Sigmoid colon (tissue), 7 donors: ENCODE measurements around the gene SH3GL2. TPM values are rescaled to one million over a fixed set of nuclear protein-coding genes. Genes with fewer than 3 reads are reported as not detected.

ENCODE experiments used
- DNase-seq: peaks from one replicate; pipeline ENCODE4 v3.0.0-alpha.2; 2019
- H3K27ac ChIP-seq, 4 donors: fragments of 200-600 bp; sonication (generic); one replicate each; pipeline ENCODE4 v1.5.1; 2016 to 2019; ENCODE audit warnings: mild to moderate bottlenecking in 1 of 4
- H3K27me3 ChIP-seq, 3 donors: fragments of 200-600 bp; sonication (generic); one replicate each; pipeline ENCODE4 v1.5.1; 2019; ENCODE audit warnings: mild to moderate bottlenecking in 1 of 3
- H3K36me3 ChIP-seq, 4 donors: fragments of 200-600 bp; sonication (generic); one replicate each; pipeline ENCODE4 v1.5.1; 2016 to 2019
- H3K4me1 ChIP-seq, 4 donors: fragments of 200-600 bp; sonication (generic); one replicate each; pipeline ENCODE4 v1.5.1; 2017 to 2019
- H3K4me3 ChIP-seq, 4 donors: fragments of 200-600 bp; sonication (generic); one replicate each; pipeline ENCODE4 v1.5.1; 2017 to 2019; ENCODE audit warnings: mild to moderate bottlenecking in 2 of 4, moderate library complexity in 1 of 4
- H3K9me3 ChIP-seq, 4 donors: fragments of 200-600 bp in 3 of 4; sonication (generic) in 3 of 4; one replicate each; pipeline versions ENCODE4 v1.5.1 to v1.6.1; 2013 to 2019
- CTCF ChIP-seq, 4 experiments: fragments of 450-650 bp in 3 of 4; fragments of 200-600 bp in 1 of 4; IDR thresholded peaks; one replicate each; pipeline ENCODE4 v1.5.1; 2016 to 2019; ENCODE audit warnings: antibody characterized with exemption in 4 of 4, mild to moderate bottlenecking in 3 of 4, moderate library complexity in 2 of 4
- EP300 ChIP-seq, 4 donors: sonication (generic); formaldehyde crosslinking; IDR thresholded peaks; one replicate each; pipeline ENCODE4 v1.6.1; 2017; ENCODE audit warnings: antibody characterized with exemption in 4 of 4
- POLR2A ChIP-seq, 2 donors: fragments of 450-650 bp; IDR thresholded peaks; one replicate each; pipeline ENCODE4 v1.6.1; 2016; ENCODE audit warnings: antibody characterized with exemption in 2 of 2, mild to moderate bottlenecking in 2 of 2, moderate library complexity in 2 of 2
- POLR2AphosphoS5 ChIP-seq, 4 donors: sonication (generic); formaldehyde crosslinking; IDR thresholded peaks; one replicate each; pipeline ENCODE4 v1.6.1; 2017; ENCODE audit warnings: antibody characterized with exemption in 4 of 4
- WGBS, 2 donors: extraction: QIAGEN DNeasy Blood & Tissue Kit; methylation state at CpG; one replicate each; pipeline ENCODE4 v1.1.7; 2013; 5-methylcytosine and 5-hydroxymethylcytosine counted together
- intact Hi-C: fragments of 100-400 bp; cut with DNase I; formaldehyde crosslinking; loops from one replicate; pipeline ENCODE4 v1.15.1; 2023
- polyA plus RNA-seq, 3 donors: library from polyadenylated mRNA; stranded (reverse); fragments of 200-250 nt; gene quantifications; one replicate each; pipeline ENCODE4 v1.2.3, GENCODE V29; 2013
- total RNA-seq, 4 donors: library from RNA; depleted of rRNA; stranded (reverse); fragments of >200 nt; gene quantifications; one replicate each; pipeline ENCODE4 v1.1.0, GENCODE V29; 2016
- donor health status: healthy with polysubstance abuse.
- donor health status: Bipolar disorder and iron deficiency.
- donor health status: healthy.

Gene SH3GL2
- total and polyA plus RNA-seq, 7 donors = 0.23 to 0.82 (median 0.68) TPM

GRCh38 chr9:17637229-17637628, 58.4 kb downstream of the SH3GL2 start:
- TF ChIP-seq POLR2AphosphoS5 (IDR thresholded peaks at IDR 0.05) (no peak), POLR2A (IDR thresholded peaks at IDR 0.05) (no peak), CTCF (IDR thresholded peaks at IDR 0.05) (no peak), EP300 (IDR thresholded peaks at IDR 0.05) (no peak)
- Histone ChIP-seq H3K27me3 (no peaks in the 10 kb centered on the region), H3K4me1 (no peaks in the 10 kb centered on the region), H3K9me3 (no peaks in the 10 kb centered on the region), H3K36me3 (no peaks in the 10 kb centered on the region), H3K27ac (no peak overlapping the region), H3K4me3 (no peak overlapping the region)
- no peak for DNase-seq
- 14 to 57% methylated on average over 3 of the region's 3 CpGs for WGBS, 2 donors
- intact Hi-C loops = no loop called here

- no peak for TF ChIP-seq CTCF (IDR thresholded peaks at IDR 0.05)
- TF ChIP-seq POLR2AphosphoS5 (IDR thresholded peaks at IDR 0.05) = no peak
- TF ChIP-seq EP300 (IDR thresholded peaks at IDR 0.05) = no peak
- TF ChIP-seq POLR2A (IDR thresholded peaks at IDR 0.05) = no peak
- no peak for DNase-seq
- intact Hi-C loops = no loop called here
- Histone ChIP-seq H3K27ac (no peak overlapping the region), H3K9me3 (no peaks in the 10 kb centered on the region), H3K4me1 (no peaks in the 10 kb centered on the region), H3K4me3 (no peak overlapping the region), H3K27me3 (no peaks in the 10 kb centered on the region), H3K36me3 (no peaks in the 10 kb centered on the region)
Observed at GRCh38 chr9:17648516-17648915, 69.7 kb downstream of the SH3GL2 start.

GRCh38 chr9:17651725-17652124, 72.9 kb downstream of the SH3GL2 start:
- 76 to 87% methylated on average over 1 of the region's 1 CpG for WGBS, 2 donors

GRCh38 chr9:17653947-17654465, 75.1 kb downstream of the SH3GL2 start:
- 80 to 89% methylated on average over 4 of the region's 4 CpGs for WGBS, 2 donors
- H3K36me3 ChIP-seq = no peaks in the 10 kb centered on the region
- intact Hi-C loops = no loop called here
- no peak overlapping the region for H3K27ac ChIP-seq
- no peaks in the 10 kb centered on the region for H3K27me3 ChIP-seq
- H3K4me1 ChIP-seq = no peaks in the 10 kb centered on the region
- no peak overlapping the region for H3K4me3 ChIP-seq
- no peaks in the 10 kb centered on the region for H3K9me3 ChIP-seq
- TF ChIP-seq POLR2A (IDR thresholded peaks at IDR 0.05) (no peak), EP300 (IDR thresholded peaks at IDR 0.05) (no peak), POLR2AphosphoS5 (IDR thresholded peaks at IDR 0.05) (no peak), CTCF (IDR thresholded peaks at IDR 0.05) (no peak)
- no peak for DNase-seq

More at GRCh38 chr9:17651725-17652124, 72.9 kb downstream of the SH3GL2 start:
- Histone ChIP-seq H3K27me3 (no peaks in the 10 kb centered on the region), H3K36me3 (no peaks in the 10 kb centered on the region), H3K4me1 (no peaks in the 10 kb centered on the region), H3K9me3 (no peaks in the 10 kb centered on the region), H3K27ac (no peak overlapping the region), H3K4me3 (no peak overlapping the region)
- TF ChIP-seq POLR2A (IDR thresholded peaks at IDR 0.05) = no peak
- TF ChIP-seq POLR2AphosphoS5 (IDR thresholded peaks at IDR 0.05) = no peak
- TF ChIP-seq EP300 (IDR thresholded peaks at IDR 0.05) = no peak
- TF ChIP-seq CTCF (IDR thresholded peaks at IDR 0.05) = no peak
- intact Hi-C loops = no loop called here
- no peak for DNase-seq

- Histone ChIP-seq H3K4me3 (no peak overlapping the region), H3K27ac (no peak overlapping the region), H3K9me3 (no peaks in the 10 kb centered on the region), H3K36me3 (no peaks in the 10 kb centered on the region), H3K27me3 (no peaks in the 10 kb centered on the region), H3K4me1 (no peaks in the 10 kb centered on the region)
- DNase-seq = no peak
- 56 to 75% methylated on average over 1 of the region's 1 CpG for WGBS, 2 donors
- TF ChIP-seq POLR2A (IDR thresholded peaks at IDR 0.05) (no peak), POLR2AphosphoS5 (IDR thresholded peaks at IDR 0.05) (no peak), CTCF (IDR thresholded peaks at IDR 0.05) (no peak)
- intact Hi-C loops = no loop called here
Observed at GRCh38 chr9:17656889-17657288, 78.0 kb downstream of the SH3GL2 start.
